Cardiac muscle cell (in vitro differentiated cells and primary cell): Measurements from ENCODE around the gene SEPTIN5. TPM values are rescaled to one million over a fixed set of nuclear protein-coding genes. Genes with fewer than 3 reads are reported as not detected.

ENCODE experiments used
- DNase-seq, 2 donors: peaks; one replicate each; pipeline versions ENCODE4 v3.0.0 to v3.0.0-alpha.2; 2010 to 2017; ENCODE audit warnings: low read depth in 1 of 2, low spot score in 1 of 2
- H3K27ac ChIP-seq: fragments of 200-600 bp; sonication (generic); 2 replicates; pipeline ENCODE4 v1.5.1; 2016
- H3K27me3 ChIP-seq: fragments of 200-600 bp; sonication (generic); 2 replicates; pipeline ENCODE4 v1.6.0; 2016; ENCODE audit warnings: control low read depth
- H3K36me3 ChIP-seq: fragments of 200-600 bp; sonication (generic); 2 replicates; pipeline ENCODE4 v1.5.1; 2016; ENCODE audit warnings: control low read depth
- H3K4me1 ChIP-seq: fragments of 200-600 bp; sonication (generic); 2 replicates; pipeline ENCODE4 v1.8.1; 2017; ENCODE audit warnings: low read depth, mild to moderate bottlenecking, mixed run types
- H3K4me3 ChIP-seq: fragments of 200-600 bp; sonication (generic); 2 replicates; pipeline ENCODE4 v1.5.1; 2016; ENCODE audit warnings: mild to moderate bottlenecking
- H3K9me3 ChIP-seq: fragments of 200-600 bp; sonication (generic); 2 replicates; pipeline ENCODE4 v1.5.1; 2017; ENCODE audit warnings: low read depth, mild to moderate bottlenecking, control low read depth
- polyA plus RNA-seq: library from polyadenylated mRNA; unstranded; fragments of >200 nt; fragmentation: Nextera tagmentation; extraction: Ambion mirVana; gene quantifications from 2 replicates; pipeline ENCODE4 v1.2.1, GENCODE V29; 2016
- total RNA-seq: library from RNA; depleted of rRNA; stranded (reverse); fragments of >200 nt; gene quantifications from 2 replicates; pipeline ENCODE4 v1.2.3, GENCODE V29; 2016
- TF ChIP-seq, protein P1 (sequence below): IDR thresholded peaks from 2 replicates; pipeline ENCODE4 v1.5.1; 2012; ENCODE audit warnings: low read depth, mild to moderate bottlenecking, low read length

Gene SEPTIN5
- total and polyA plus RNA-seq, 2 experiments from 2014 or later: 129 to 303 TPM

- Histone ChIP-seq H3K9me3 (no peaks in the 10 kb centered on the region), H3K4me3 (no peak overlapping the region), H3K36me3 (no peaks in the 10 kb centered on the region), H3K27ac (no peak overlapping the region), H3K27me3 (no peaks in the 10 kb centered on the region), H3K4me1 (no peaks in the 10 kb centered on the region)
- no peak for DNase-seq
- TF ChIP-seq, protein P1, sequence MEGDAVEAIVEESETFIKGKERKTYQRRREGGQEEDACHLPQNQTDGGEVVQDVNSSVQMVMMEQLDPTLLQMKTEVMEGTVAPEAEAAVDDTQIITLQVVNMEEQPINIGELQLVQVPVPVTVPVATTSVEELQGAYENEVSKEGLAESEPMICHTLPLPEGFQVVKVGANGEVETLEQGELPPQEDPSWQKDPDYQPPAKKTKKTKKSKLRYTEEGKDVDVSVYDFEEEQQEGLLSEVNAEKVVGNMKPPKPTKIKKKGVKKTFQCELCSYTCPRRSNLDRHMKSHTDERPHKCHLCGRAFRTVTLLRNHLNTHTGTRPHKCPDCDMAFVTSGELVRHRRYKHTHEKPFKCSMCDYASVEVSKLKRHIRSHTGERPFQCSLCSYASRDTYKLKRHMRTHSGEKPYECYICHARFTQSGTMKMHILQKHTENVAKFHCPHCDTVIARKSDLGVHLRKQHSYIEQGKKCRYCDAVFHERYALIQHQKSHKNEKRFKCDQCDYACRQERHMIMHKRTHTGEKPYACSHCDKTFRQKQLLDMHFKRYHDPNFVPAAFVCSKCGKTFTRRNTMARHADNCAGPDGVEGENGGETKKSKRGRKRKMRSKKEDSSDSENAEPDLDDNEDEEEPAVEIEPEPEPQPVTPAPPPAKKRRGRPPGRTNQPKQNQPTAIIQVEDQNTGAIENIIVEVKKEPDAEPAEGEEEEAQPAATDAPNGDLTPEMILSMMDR: no peak
These were observed 46.2 kb upstream of the SEPTIN5 start for GRCh38 chr22:19667872-19668740.

DNA sequence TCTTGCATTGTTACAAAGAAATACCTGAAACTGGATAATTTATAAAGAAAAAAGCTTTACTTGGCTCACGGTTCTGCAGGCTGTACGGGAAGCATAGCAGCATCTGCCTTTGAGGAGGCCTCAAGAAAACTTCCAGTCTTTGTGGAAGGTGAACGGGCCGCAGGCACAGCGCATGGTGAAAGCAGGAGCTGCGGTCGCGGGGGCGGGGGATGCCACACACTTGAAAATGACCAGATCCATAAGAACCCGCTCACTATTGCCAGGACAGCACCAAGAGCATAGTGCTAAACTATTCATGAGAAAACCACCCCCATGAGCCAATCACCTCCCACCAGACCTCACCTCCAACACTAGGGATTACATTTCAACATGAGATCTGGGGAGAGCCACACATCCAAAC, 45.6 kb upstream of the SEPTIN5 start:
- no peak overlapping the region for H3K4me3 ChIP-seq
- no peaks in the 10 kb centered on the region for H3K4me1 ChIP-seq
- no peaks in the 10 kb centered on the region for H3K36me3 ChIP-seq
- H3K9me3 ChIP-seq: no peaks in the 10 kb centered on the region
- no peak overlapping the region for H3K27ac ChIP-seq
- TF ChIP-seq, protein P1: no peak
- DNase-seq: no peak
- no peaks in the 10 kb centered on the region for H3K27me3 ChIP-seq

DNA sequence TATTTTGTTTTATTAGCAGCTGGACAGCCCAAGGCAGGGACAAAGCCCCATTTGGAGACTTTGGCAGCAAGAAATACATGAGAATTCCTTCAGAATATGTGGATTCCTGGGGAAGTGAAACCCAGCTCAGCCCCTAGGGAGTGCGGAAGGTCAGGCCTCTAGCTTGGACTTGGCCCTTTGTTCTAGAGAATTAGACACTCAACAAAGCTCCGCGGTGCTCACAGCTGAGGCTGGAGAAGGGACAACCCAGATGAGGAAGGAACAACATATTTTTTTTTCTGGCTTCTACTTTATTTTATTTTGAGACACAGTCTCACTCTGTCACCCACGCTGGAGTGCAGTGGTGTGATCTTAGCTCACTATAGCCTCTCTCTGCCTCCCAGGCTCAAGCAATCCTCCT, 44.7 kb upstream of the SEPTIN5 start:
- Histone ChIP-seq H3K27ac (no peak overlapping the region), H3K4me1 (no peaks in the 10 kb centered on the region), H3K36me3 (no peaks in the 10 kb centered on the region), H3K4me3 (no peak overlapping the region), H3K27me3 (no peaks in the 10 kb centered on the region), H3K9me3 (no peaks in the 10 kb centered on the region)
- DNase-seq: no peak
- TF ChIP-seq, protein P1: no peak

- no peak for DNase-seq
- H3K4me1 ChIP-seq: no peaks in the 10 kb centered on the region
- H3K27me3 ChIP-seq: no peaks in the 10 kb centered on the region
- no peak overlapping the region for H3K27ac ChIP-seq
- no peaks in the 10 kb centered on the region for H3K9me3 ChIP-seq
- no peaks in the 10 kb centered on the region for H3K36me3 ChIP-seq
- H3K4me3 ChIP-seq: no peak overlapping the region
- TF ChIP-seq, protein P1: no peak
These were observed 43.0 kb upstream of the SEPTIN5 start for GRCh38 chr22:19671316-19671715.

GRCh38 chr22:19672054-19672776, 42.1 kb upstream of the SEPTIN5 start:
- Histone ChIP-seq H3K4me3 (no peak overlapping the region), H3K36me3 (no peaks in the 10 kb centered on the region), H3K27ac (no peak overlapping the region), H3K9me3 (no peaks in the 10 kb centered on the region), H3K27me3 (no peaks in the 10 kb centered on the region), H3K4me1 (no peaks in the 10 kb centered on the region)
- TF ChIP-seq, protein P1: no peak
- DNase-seq: no peak
